ES-I3 (cell line): ENCODE data around the gene TSPAN18.

Source experiments
- H3K36me3 ChIP-seq: 2 replicates; pipeline ENCODE4 v1.6.1; 2013; ENCODE audit warnings: mild to moderate bottlenecking, low read length, control low read depth, moderate library complexity; ENCODE audit not compliant: insufficient read depth
- H3K4me1 ChIP-seq: 2 replicates; pipeline ENCODE4 v1.6.1; 2013; ENCODE audit warnings: mild to moderate bottlenecking, control low read depth, low read length; ENCODE audit not compliant: insufficient read depth
- H3K9ac ChIP-seq: 2 replicates; pipeline ENCODE4 v1.6.1; 2013; ENCODE audit warnings: low read depth, mild to moderate bottlenecking, low read length, moderate library complexity
- H3K9me3 ChIP-seq: 2 replicates; pipeline ENCODE4 v1.6.1; 2013; ENCODE audit warnings: mild to moderate bottlenecking, low read length, moderate library complexity; ENCODE audit not compliant: control insufficient read depth, insufficient read depth

TSPAN18 gene

GRCh38 chr11:44936951-44937543 is 210.3 kb downstream of the TSPAN18 start:
- Histone ChIP-seq H3K9ac (no peak overlapping the region), H3K4me1 (no peaks in the 10 kb centered on the region), H3K36me3 (no peaks in the 10 kb centered on the region; the same call in 1 of the 2 replicates), H3K9me3 (no peaks in the 10 kb centered on the region)

DNA sequence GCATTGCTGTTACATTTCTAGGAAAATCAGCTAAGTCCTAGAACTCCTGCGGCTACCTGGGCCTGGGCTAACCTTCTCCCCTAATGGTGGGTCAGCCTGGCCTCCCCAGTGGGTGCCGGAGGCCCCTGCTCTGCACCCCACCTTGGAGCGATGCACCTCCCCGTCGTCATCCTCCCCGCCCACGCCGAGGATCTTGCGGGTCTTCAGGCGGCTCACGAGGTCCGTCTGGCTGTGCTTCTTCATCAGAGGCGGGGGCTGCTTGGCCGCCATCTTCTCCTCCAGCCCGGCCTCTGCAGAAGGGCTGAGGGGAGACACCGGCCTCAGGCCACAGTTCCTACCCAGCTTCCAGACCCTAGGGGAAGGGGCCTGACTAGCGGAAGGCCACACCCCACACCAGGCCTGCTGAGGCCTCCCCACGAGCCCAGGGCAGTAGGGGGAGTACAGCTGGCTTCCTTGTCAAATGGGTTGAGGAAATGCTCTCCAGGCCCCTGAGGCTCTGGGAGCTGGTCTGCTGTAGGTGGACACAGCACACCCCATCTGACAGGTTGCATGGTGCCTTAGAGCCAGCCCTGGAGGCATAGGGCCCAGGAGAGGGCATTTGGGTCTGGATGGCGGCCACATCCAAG is 211.4 kb downstream of the TSPAN18 start:
- Histone ChIP-seq H3K9me3 (no peaks in the 10 kb centered on the region), H3K4me1 (peaks cover 2% of the 10 kb centered on the region; the same call in 1 of the 2 replicates), H3K9ac (no peak overlapping the region), H3K36me3 (no peaks in the 10 kb centered on the region; the same call in 1 of the 2 replicates)

DNA sequence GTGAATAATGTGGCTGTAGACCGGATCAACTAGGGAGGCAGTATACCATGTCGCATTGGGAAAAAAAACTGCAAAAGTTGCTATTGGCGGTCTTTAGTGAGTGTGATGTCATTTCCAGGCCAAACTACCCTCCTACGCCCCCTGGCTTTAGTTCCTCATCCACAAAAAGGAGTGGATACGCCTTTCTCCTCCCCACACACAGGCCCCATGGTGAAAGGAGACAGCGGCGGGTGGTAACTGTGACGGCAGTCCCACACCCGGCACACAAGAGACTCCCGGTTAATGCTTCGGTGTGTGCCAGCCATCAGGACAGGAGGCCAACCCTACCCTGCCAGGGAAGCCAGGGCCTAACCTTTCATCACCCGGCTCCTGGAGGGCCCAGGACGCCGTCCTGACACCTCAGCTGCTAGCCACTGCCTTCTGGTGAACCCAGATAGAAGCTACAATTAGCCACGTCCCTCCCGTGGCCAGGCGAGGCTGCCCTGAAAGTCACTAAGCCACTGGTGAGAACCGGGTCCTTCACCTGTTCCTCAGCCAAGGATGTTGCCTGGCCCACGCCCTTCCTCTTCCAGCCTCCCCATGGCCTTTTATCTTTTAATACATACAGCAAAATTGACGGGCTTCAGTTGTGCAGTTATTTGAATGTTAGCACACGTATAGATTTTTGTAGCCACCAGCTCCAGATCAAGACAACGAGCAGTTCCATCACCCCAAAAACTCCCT is 213.1 kb downstream of the TSPAN18 start:
- no peaks in the 10 kb centered on the region for H3K9me3 ChIP-seq
- H3K4me1 ChIP-seq = peaks cover 17% of the 10 kb centered on the region
- no peak overlapping the region for H3K9ac ChIP-seq

GRCh38 chr11:44940404-44940803 is 213.6 kb downstream of the TSPAN18 start:
- Histone ChIP-seq H3K36me3 (no peaks in the 10 kb centered on the region; the same call in 1 of the 2 replicates), H3K9me3 (no peaks in the 10 kb centered on the region), H3K9ac (no peak overlapping the region), H3K4me1 (peaks cover 22% of the 10 kb centered on the region)

More for the DNA sequence above, 213.1 kb downstream of the TSPAN18 start:
- H3K36me3 ChIP-seq = no peaks in the 10 kb centered on the region; the same call in 1 of the 2 replicates

GRCh38 chr11:44940835-44941234 is 214.1 kb downstream of the TSPAN18 start:
- H3K36me3 ChIP-seq = no peaks in the 10 kb centered on the region; the same call in 1 of the 2 replicates
- H3K9ac ChIP-seq = no peak overlapping the region
- no peaks in the 10 kb centered on the region for H3K9me3 ChIP-seq
- peaks cover 22% of the 10 kb centered on the region for H3K4me1 ChIP-seq

- Histone ChIP-seq H3K9me3 (no peaks in the 10 kb centered on the region), H3K4me1 (peaks cover 22% of the 10 kb centered on the region), H3K9ac (no peak overlapping the region), H3K36me3 (no peaks in the 10 kb centered on the region; the same call in 1 of the 2 replicates)
Observed at GRCh38 chr11:44941259-44942021, 214.7 kb downstream of the TSPAN18 start.

DNA sequence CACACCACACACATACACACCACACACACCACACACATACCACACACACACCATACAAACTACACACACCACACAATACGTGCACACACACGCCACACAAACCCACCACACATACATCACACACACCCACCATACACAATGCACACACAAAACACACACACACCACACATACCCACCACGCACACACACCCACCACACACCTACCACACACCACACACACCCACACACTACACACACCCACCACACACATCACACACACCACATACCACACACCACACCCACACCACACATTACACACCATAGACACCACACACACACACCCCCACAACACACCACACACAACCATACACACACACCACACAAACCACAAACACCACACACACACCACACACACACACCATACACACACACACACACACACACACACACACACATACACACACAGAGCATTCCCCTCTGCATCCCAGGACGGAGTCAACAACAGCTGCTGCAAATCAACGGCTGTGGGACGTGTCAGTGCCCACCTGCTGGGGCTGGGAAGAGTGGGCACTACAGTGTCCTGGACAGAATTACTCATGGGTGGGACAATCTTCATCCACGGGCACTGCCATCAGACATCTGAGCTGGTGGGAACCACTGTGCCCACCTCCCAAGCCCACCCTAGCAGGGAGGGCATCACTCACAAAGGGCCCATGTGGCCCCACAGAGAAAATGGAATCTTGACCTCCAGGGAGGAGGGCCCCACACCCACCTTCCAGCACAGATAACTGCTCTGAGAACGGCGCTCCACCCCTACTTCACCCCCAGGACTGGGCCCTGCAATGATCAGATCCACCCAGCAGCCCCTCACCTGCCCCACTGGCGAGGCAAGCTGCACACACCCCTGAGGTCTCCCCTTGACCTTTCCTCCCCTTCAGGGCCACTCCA is 215.5 kb downstream of the TSPAN18 start:
- peaks cover 22% of the 10 kb centered on the region for H3K4me1 ChIP-seq
- no peak overlapping the region for H3K9ac ChIP-seq
- no peaks in the 10 kb centered on the region for H3K9me3 ChIP-seq
- H3K36me3 ChIP-seq = no peaks in the 10 kb centered on the region; the same call in 1 of the 2 replicates

GRCh38 chr11:44943118-44943517 is 216.4 kb downstream of the TSPAN18 start:
- Histone ChIP-seq H3K9ac (no peak overlapping the region), H3K4me1 (peaks cover 22% of the 10 kb centered on the region), H3K36me3 (no peaks in the 10 kb centered on the region; the same call in 1 of the 2 replicates), H3K9me3 (no peaks in the 10 kb centered on the region)

GRCh38 chr11:44943696-44944095 is 216.9 kb downstream of the TSPAN18 start:
- Histone ChIP-seq H3K9me3 (no peaks in the 10 kb centered on the region), H3K36me3 (no peaks in the 10 kb centered on the region; the same call in 1 of the 2 replicates), H3K9ac (no peak overlapping the region), H3K4me1 (peaks cover 22% of the 10 kb centered on the region)

GRCh38 chr11:44944181-44944852 is 217.6 kb downstream of the TSPAN18 start:
- H3K9ac ChIP-seq = no peak overlapping the region
- H3K36me3 ChIP-seq = no peaks in the 10 kb centered on the region; the same call in 1 of the 2 replicates
- H3K4me1 ChIP-seq = peaks cover 22% of the 10 kb centered on the region
- H3K9me3 ChIP-seq = no peaks in the 10 kb centered on the region

DNA sequence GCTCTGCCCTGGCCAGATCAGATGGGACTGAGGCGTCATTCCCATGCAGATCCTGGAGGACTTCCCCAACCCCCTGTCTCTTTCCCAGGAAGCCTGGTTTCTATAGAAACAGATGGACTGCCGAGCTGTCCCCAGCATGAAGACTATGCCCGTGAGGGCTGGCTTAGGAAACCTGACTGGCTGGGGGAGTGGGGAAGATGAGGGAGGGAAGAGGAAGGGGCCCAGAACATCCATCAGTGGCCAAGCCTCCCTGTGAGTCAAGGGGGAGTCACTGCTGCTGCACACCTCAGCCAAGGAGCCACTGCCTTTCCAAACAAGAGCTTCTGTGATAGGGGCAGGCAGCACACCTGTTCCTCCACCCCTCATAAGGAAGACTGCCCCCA is 218.1 kb downstream of the TSPAN18 start:
- Histone ChIP-seq H3K4me1 (peaks cover 22% of the 10 kb centered on the region), H3K9ac (no peak overlapping the region), H3K36me3 (no peaks in the 10 kb centered on the region; the same call in 1 of the 2 replicates), H3K9me3 (no peaks in the 10 kb centered on the region)

DNA sequence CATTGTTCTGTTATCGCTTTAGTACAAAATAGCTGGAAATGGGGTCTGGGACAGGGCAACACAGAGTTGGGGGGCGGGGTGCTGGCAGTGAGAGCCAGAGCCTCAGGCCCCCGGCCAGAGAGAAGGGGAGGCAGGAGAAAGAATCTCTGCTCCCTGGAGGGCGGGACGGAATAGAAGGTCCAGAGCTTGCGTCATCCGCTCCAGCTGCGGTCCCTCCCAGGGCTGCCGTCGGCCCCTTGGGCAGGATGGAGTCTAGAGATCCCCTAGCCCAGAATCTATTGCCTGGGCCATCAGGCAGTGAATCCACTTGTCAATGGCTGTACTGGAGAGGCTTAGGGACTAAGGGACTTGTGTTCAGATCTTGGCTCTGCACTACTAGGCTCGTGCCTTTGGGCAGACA is 218.9 kb downstream of the TSPAN18 start:
- Histone ChIP-seq H3K9ac (no peak overlapping the region), H3K9me3 (no peaks in the 10 kb centered on the region), H3K36me3 (no peaks in the 10 kb centered on the region; the same call in 1 of the 2 replicates), H3K4me1 (peaks cover 22% of the 10 kb centered on the region)

- Histone ChIP-seq H3K36me3 (no peaks in the 10 kb centered on the region; the same call in 1 of the 2 replicates), H3K4me1 (peaks cover 22% of the 10 kb centered on the region), H3K9ac (no peak overlapping the region), H3K9me3 (no peaks in the 10 kb centered on the region)
Observed at GRCh38 chr11:44946263-44946662, 219.5 kb downstream of the TSPAN18 start.
